HepG2 (cell line): ENCODE measurements around the gene CBFA2T2. TPM values are rescaled to one million over a fixed set of nuclear protein-coding genes. Genes with fewer than 3 reads are reported as not detected.

Experiments
- CCDC6 ChIP-seq: sonication (generic); formaldehyde crosslinking; IDR thresholded peaks from 2 replicates; pipeline ENCODE4 v1.8.1; 2022; ENCODE audit warnings: mild to moderate bottlenecking, missing genetic modification reagents, moderate library complexity
- CEBPB ChIP-seq: IDR thresholded peaks from 2 replicates; pipeline ENCODE4 v1.6.1; 2011; ENCODE audit warnings: low read depth, low read length, improper control_type of control experiment, borderline replicate concordance
- MLXIP ChIP-seq: sonication (generic); formaldehyde crosslinking; IDR thresholded peaks from 2 replicates; pipeline ENCODE4 v1.9.0; 2021; ENCODE audit warnings: missing genetic modification reagents, borderline replicate concordance
- PBX2 ChIP-seq: IDR thresholded peaks from 2 replicates; pipeline ENCODE4 v1.6.1; 2016; ENCODE audit warnings: control low read depth
- RXRB ChIP-seq: IDR thresholded peaks from 2 replicates; pipeline ENCODE4 v1.6.1; 2016; ENCODE audit warnings: borderline replicate concordance, missing genetic modification reagents, missing compliant biosample characterization
- TBP ChIP-seq: sonication (generic); formaldehyde crosslinking; IDR thresholded peaks from 2 replicates; pipeline ENCODE4 v1.5.0; 2020; ENCODE audit warnings: missing genetic modification reagents
- U2AF2 ChIP-seq: fragments of 200-400 bp; formaldehyde crosslinking; IDR thresholded peaks from 2 replicates; pipeline ENCODE4 v1.6.1; 2017; ENCODE audit warnings: low read depth, mild to moderate bottlenecking, low read length
- ZNF143 ChIP-seq: sonication (generic); formaldehyde crosslinking; IDR thresholded peaks from 2 replicates; pipeline ENCODE4 v1.4.0; 2020; ENCODE audit warnings: missing genetic modification reagents
- ZNF30 ChIP-seq: sonication (generic); formaldehyde crosslinking; IDR thresholded peaks from 2 replicates; pipeline ENCODE4 v1.5.0; 2020; ENCODE audit warnings: mild to moderate bottlenecking, missing genetic modification reagents
- ZNF432 ChIP-seq: sonication (generic); formaldehyde crosslinking; IDR thresholded peaks from 2 replicates; pipeline ENCODE4 v1.5.0; 2020; ENCODE audit warnings: missing genetic modification reagents, mild to moderate bottlenecking, borderline replicate concordance
- ZNF782 ChIP-seq: sonication (generic); formaldehyde crosslinking; IDR thresholded peaks from 2 replicates; pipeline ENCODE4 v1.4.0; 2020; ENCODE audit warnings: missing genetic modification reagents, mild to moderate bottlenecking, borderline replicate concordance
- polyA plus RNA-seq, 8 experiments: library from polyadenylated mRNA; depleted of rRNA in 3 of 8; stranded (reverse) in 7 of 8; unstranded in 1 of 8; fragments of >200 nt; fragmentation: Illumina TruSeq in 4 of 8; extraction: Trizol in 4 of 8; gene quantifications; 2 replicates each; pipeline versions ENCODE4 v1.2.1 to v1.2.3, GENCODE V29; 2011 to 2016; ENCODE audit warnings: low read depth in 4 of 8, missing spikeins in 1 of 8, mixed read lengths in 1 of 8; ENCODE audit not compliant: insufficient read depth in 1 of 8
- total RNA-seq, 5 experiments: library from RNA; depleted of rRNA; stranded (reverse); fragments of >200 nt; fragmentation: Illumina TruSeq; extraction: Trizol; gene quantifications; 2 replicates each; pipeline ENCODE4 v1.2.3, GENCODE V29; 2016; ENCODE audit warnings: low read depth in 1 of 5
- TF ChIP-seq, protein P1 (sequence below): sonication (generic); formaldehyde crosslinking; IDR thresholded peaks from one replicate; pipeline ENCODE4 v1.5.1; 2020; ENCODE audit warnings: mild to moderate bottlenecking, missing genetic modification reagents; ENCODE audit errors: not compliant biosample characterization

CBFA2T2 gene
- total and polyA plus RNA-seq, 2 of the 13 experiments (the other 11 are each of a cell fraction or from before 2014, with no cell fraction given): 6.3 to 21.2 TPM

GRCh38 chr20:33561692-33562601 lies 72.1 kb downstream of the CBFA2T2 start (continued):
- TF ChIP-seq PBX2 (no peak), ZNF30 (CRISPR knock-in tag) (no peak), CEBPB (peak; percentile 59; the same call in 1 of the 2 replicates), MLXIP (no peak), RXRB (CRISPR knock-in tag) (peak; percentile 54; the same call in 1 of the 2 replicates), ZNF143 (no peak), CCDC6 (no peak), U2AF2 (no peak), ZNF782 (CRISPR knock-in tag) (no peak), TBP (CRISPR knock-in tag) (no peak), ZNF432 (CRISPR knock-in tag) (no peak)
- TF ChIP-seq, protein P1, sequence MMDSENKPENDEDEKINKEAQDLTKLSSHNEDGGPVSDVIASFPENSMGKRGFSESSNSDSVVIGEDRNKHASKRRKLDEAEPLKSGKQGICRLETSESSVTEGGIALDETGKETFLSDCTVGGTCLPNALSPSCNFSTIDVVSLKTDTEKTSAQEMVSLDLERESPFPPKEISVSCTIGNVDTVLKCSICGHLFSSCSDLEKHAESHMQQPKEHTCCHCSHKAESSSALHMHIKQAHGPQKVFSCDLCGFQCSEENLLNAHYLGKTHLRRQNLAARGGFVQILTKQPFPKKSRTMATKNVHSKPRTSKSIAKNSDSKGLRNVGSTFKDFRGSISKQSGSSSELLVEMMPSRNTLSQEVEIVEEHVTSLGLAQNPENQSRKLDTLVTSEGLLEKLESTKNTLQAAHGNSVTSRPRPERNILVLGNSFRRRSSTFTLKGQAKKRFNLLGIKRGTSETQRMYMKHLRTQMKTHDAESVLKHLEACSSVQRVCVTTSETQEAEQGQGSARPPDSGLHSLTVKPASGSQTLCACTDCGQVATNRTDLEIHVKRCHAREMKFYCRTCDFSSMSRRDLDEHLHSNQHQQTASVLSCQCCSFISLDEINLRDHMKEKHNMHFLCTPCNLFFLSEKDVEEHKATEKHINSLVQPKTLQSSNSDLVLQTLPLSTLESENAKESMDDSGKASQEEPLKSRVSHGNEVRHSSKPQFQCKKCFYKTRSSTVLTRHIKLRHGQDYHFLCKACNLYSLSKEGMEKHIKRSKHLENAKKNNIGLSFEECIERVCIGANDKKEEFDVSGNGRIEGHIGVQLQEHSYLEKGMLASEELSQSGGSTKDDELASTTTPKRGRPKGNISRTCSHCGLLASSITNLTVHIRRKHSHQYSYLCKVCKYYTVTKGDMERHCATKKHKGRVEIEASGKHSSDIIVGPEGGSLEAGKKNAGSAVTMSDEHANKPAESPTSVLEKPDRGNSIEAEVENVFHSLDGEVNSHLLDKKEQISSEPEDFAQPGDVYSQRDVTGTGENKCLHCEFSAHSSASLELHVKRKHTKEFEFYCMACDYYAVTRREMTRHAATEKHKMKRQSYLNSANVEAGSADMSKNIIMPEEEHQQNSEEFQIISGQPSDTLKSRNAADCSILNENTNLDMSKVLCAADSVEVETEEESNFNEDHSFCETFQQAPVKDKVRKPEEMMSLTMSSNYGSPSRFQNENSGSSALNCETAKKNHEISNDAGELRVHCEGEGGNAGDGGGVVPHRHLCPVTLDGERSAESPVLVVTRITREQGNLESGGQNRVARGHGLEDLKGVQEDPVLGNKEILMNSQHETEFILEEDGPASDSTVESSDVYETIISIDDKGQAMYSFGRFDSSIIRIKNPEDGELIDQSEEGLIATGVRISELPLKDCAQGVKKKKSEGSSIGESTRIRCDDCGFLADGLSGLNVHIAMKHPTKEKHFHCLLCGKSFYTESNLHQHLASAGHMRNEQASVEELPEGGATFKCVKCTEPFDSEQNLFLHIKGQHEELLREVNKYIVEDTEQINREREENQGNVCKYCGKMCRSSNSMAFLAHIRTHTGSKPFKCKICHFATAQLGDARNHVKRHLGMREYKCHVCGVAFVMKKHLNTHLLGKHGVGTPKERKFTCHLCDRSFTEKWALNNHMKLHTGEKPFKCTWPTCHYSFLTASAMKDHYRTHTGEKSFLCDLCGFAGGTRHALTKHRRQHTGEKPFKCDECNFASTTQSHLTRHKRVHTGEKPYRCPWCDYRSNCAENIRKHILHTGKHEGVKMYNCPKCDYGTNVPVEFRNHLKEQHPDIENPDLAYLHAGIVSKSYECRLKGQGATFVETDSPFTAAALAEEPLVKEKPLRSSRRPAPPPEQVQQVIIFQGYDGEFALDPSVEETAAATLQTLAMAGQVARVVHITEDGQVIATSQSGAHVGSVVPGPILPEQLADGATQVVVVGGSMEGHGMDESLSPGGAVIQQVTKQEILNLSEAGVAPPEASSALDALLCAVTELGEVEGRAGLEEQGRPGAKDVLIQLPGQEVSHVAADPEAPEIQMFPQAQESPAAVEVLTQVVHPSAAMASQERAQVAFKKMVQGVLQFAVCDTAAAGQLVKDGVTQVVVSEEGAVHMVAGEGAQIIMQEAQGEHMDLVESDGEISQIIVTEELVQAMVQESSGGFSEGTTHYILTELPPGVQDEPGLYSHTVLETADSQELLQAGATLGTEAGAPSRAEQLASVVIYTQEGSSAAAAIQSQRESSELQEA (CRISPR knock-in tag): no peak
